HG02642 (cell line): Measurements from ENCODE around the gene LRRC10B.

Source experiments
- ATAC-seq: cut with Tn5 transposase; IDR thresholded peaks from one replicate; pipeline ENCODE4 v1.9.1; 2021; ENCODE audit warnings: mild to moderate bottlenecking; ENCODE audit not compliant: unreplicated experiment, poor library complexity

LRRC10B gene

DNA sequence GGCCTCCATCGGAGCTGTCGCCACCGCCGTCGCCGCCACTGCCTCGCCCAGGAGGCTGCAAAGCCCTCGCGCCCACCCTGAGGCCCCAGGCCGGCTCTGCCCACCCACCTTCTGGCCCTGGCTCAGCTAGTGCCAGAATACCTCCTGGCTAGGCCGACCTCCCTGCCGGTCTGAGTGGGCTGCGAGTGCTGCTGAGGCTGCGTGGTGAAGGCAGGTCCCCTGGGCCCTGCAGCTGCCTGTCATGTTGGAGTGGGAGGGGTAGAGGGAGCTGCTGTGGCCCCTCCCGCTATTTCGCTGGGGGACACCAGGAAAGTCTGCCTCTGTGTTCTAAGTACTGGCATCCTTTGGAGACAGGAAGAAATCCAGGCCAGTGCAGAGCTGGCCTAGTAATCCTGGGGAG lies 34.2 kb downstream of the LRRC10B start:
- ATAC-seq: no peak

DNA sequence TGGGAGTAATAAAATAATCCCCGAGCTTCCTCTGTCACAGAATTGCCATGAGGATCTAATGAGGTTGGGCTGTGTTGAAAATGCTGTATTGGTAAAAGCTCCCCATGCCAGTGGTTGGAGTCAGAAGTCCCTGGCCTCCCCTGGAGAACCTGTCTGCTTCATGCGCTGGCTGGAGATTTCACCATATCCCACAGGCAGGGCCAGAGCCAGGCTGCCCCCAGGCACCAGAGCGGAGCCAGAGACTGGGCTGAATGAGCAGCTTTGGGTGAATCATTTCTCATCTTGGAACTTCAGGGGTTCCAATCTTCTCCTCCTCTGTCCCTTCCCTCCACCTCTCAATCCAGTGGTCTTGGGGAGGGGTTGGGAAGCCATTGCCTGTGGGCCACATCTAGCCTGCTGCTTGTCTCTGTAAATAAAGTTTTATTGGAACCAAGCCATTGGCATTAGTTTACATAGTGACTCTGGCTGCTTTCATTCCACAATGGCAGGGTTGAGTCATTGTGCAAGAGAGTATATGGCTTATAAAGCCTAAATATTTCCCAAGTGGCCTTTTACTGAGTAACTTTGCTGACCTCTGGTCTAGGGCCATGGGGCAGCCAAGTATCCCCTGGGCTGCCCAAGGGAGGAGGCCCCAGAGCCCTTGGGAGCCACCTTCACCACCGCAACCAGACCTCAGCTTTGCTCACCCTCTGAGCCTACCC lies 35.2 kb downstream of the LRRC10B start:
- ATAC-seq: no peak

DNA sequence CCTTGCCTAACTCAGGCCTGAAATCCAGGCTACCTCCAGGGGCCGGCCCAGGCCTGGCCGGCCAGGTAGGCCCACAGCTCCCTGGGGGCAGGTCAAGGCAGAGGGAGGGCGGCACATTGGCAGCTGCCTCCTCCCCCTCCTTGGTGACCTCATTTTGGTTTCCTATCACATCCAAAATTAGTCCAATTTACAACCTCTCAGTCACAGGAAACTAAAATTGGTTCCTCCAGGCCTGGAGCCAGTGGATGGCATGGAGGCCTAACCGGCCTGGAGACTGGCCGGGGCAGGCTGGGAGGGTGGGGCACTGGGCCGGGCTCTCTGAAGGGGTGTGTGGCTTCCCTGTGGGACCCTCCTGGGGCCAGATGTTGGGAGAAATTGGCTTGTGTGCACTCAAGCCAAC lies 35.9 kb downstream of the LRRC10B start:
- ATAC-seq: no peak

DNA sequence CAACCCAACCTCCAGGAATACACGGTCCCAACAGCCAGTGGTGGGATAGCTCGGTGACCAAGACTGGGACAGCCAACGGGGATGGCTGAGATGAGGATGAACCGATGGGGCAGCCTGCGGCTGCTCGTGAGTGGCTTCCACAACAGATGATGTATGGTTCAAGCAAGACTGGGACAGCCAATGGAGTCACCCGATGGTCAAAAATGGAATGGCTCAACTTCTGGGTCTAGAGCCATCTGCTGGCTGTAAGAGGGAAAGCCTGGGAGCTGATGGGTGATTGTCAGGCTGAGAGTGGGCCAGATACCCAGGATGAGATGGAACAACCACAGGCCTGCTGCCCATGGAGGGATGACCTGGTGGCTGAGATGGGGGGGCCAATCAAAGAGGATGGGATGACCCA lies 36.8 kb downstream of the LRRC10B start:
- no peak for ATAC-seq

DNA sequence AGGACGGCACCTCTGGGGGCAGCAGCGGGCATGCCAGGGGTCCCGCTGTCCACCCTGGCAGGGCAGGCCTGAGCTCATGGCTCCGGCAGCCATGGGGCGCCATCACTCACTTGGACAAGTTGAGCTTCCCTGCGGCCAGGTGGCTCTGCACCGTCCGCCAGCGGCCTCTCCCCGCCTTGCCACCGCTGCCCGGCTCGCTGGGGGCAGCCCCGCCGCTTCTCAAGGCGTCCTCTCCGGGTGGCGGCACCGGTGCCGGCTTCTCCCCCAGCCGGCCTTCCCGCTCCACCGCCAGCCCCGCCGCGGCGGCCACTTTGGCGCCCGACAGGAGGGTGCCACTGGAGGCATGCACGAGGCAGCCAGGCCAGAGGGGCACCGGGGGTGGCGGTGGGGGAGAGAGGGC lies 37.4 kb downstream of the LRRC10B start:
- ATAC-seq: no peak

DNA sequence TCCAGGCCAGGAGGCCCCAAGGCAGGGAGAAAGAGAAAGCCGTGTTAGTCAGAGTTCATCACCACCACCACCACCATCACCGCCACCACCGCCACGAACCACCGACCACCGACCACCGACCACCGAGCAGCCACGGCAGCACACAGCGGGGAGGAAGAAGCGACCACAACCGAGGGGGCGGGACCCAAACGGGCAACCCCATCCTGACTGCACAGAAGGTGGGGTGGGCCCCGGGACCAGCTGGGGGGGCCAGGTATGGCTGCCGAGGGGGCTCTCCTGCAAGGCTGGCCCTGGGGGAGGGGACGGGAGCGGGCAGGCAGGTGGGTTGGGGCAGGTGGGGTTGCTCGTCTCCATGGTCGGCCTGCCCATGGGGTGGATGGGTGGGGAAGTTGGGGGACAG lies 38.1 kb downstream of the LRRC10B start:
- no peak for ATAC-seq

DNA sequence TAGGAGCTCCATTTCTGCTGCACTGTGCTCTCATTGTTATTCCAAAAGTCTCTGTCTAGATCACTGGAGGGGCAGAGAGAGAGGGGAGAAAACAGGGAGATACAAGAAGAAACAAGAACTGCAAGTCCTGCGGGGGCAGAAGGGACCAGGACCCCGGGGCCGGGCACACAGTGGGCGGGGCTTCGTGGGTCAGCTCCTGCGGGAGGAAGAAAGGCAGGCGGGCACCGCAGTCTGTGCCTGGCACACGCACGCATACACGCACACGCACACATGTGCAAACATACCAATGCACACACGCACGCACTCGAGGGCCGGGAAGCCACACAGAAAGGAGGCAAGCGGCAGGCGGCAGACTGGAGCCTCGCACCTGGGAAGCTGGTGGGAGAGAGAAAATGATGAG lies 38.7 kb downstream of the LRRC10B start:
- no peak for ATAC-seq

DNA sequence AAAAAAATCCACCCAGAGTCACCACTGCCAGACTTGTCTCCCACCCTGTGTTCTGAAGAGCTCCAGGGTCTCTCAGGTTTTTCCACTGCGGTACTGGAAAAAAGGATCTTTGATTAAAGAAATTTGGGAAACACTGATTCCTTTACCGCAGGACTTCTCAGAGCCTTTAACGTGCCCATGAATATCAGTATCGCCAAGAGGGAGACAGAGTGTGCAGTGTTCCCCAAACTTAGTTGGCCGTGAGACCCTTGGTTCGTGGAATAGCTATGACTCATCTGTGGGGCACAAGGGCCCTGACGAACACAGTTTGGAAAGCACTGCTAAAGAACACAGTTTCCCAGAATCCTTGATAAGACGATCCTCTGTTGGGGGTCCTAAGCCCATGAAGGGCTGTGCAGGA lies 40.6 kb downstream of the LRRC10B start:
- ATAC-seq: no peak

DNA sequence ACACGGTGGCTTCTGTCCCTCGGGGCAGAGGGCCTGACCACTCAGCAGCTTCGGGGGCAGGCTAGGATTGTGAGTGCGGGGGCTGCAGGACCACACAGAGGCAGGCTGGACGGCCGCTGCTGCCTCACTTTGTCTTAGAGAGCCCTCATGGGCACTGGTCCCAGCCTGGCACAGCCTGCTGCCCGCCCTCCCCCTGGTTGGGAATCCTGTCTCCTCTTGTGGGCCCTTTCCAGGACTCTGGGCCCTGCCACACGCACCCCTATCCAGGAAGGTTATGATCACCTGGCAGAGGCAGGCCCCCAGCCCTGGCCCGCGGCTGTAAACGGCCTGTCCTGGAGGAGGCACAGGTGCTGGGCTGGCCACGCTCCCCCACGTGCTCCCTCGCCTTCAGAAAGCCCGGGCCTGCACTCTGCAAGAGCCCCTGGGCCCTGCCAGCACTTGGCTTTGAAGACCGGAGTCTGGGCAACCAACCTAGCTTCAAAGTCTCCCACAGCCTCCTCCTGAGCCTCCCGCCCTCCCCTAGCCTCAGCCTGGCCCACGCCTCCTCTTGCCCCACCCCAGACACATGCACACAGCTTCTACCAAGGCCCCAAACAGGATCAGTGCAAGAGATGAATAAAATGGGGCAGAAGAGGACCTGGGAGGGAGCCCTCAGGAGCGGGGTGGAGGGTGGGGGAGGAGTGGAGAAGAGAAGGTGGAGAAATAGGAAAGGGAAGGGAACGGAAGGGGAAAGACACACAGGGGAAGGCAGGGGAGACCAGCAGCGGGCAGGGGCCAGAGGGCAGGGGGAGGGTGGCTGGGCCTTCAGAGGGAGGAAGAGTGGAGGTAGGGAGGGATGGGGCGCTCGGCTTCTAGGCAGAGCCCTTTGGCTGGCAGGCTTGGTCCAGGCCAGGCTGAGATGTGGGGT lies 41.4 kb downstream of the LRRC10B start:
- ATAC-seq: no peak

DNA sequence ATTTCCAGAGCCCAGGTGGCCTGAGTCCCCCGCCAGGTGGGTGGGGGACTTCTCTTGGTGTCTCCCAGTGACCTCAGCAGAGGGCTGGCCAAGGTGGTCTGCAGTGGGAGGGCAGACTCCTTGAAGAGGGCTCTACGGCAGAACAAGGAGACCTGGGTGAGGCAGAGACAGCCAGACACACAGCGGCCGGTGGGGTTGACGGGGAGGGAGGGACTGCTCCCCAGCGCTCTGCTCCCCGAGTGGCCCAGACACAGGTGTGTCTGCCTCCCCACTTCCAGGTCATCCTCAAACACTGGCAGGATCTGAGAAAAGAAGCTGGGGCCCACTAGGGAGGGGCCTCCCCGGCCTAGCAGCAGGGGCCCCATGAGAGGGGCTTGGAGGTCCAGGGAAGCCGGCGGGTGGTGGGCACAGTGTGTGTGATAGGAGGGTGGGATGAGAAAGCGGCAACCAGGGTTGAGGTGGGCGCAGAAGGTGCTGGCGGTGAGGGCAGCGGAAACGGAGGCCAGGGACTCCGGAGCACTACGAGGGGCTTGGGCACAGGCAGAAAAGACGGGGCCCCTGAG lies 42.2 kb downstream of the LRRC10B start:
- ATAC-seq: no peak

DNA sequence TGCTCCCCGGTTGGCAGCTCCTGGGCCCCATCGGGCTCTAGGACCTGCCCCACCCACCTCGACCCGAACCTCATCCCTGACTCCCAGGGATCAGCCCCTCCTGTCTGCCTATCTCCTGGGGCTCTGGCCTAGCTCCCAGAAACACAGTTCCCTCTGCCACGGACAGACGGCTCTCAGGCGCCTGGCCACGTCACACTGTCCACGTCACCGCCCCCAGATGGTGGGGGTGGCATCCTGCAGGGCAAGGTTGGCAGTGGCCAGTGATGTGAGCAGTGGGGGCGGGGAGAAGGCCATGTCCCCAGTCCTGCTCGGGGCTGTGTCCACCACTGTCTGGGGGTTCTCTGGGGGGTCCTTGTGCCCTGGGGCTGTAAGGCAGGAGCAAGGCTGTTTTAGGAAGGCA lies 43.1 kb downstream of the LRRC10B start:
- no peak for ATAC-seq

DNA sequence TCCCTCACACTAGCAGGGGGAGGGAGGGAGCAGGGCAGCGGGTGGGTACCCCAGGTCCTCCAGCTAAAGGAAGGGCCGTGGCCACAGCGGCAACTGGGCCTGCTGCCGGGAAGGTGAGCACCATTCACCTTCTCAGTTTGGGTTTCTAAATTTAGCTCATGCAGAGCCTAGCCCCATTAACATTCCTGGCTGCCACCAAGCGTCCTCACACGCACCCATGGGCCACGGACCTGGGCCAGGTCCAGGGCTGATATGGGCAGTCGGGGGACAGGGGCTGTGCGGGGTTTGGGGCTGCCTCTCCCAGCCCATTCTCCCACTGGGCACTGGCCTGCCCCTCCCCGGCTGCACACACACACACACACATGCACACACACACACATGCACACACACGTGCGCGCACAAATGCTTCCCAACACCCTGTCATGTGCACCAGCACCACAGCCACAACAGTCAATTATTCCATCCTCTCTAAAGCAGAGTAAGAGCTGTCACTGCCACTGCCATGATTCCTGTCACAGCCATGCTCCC lies 43.6 kb downstream of the LRRC10B start:
- no peak for ATAC-seq

DNA sequence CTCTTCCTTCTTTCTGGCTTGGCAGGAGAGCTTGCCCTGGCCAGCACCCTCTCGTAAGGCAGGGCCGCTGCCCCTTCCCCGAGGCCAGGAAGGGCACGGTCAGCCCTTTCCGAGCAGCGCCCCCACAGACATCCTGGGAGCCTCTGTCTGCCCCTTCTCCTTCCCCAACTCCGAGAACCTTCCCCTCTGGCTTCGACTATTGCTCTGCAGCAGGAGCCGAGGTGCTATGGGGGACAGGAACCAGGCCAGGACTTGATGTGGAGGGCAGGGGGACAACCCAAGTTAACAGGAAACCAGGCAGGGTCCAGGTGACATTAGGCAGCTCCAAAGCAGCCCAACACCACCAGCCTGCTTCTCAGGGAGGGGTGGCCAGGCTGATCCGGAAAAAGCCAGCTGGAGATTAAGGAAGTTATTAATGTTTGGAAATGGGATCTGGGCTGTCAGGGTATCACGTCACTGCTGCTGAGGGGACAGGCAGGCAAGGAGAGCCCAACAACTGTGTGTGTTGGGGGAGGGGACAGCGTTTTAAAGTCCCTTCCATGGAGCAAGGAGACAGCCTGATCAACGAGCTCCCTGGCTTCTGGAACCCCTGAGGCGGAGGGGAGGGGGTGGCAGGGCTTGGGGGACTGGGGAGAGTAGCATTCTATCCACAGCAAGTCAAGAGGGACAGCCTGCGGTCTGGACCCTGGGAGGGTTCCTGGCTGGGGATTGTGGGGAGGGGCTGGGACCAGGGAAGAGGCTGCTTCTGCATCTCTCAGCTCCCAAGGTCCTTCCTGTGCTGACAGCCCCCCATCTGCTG lies 45.0 kb downstream of the LRRC10B start:
- ATAC-seq: no peak

DNA sequence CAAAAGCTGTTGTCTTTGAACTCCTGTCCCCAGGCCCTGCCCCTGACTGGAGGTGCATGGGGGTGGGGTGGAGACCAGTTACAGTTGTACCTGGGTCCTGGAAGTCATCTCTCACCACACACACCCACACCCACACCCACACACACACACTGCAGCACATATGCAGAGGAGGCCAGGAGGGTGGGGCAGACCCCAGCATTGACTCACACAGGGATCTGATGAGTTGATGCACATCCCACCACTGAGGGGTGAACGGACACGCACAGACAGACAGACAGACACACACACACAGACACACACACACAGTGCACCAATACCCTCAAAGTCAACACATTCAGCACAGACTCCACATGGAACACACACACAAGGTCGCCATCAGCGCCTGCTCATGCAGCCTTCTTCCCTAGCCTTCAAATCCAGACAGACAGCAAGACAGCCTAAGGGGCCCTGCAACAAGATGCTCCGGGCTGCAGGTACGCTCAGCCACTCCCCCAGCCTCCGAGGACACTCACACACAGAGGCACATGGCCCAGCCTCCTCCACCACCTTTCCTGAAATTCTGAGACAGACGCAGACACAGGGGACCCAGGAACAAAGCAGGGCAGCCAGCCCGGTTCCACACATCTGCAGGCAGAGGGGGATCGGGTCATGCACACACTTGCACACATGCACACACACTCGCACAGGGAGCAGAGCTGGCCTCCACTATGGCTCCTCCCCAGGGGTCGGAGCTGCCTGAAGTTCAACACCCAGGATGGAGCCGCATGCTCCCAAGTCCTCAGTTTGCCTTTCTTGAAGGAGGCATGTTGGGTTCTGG lies 45.8 kb downstream of the LRRC10B start:
- no peak for ATAC-seq

DNA sequence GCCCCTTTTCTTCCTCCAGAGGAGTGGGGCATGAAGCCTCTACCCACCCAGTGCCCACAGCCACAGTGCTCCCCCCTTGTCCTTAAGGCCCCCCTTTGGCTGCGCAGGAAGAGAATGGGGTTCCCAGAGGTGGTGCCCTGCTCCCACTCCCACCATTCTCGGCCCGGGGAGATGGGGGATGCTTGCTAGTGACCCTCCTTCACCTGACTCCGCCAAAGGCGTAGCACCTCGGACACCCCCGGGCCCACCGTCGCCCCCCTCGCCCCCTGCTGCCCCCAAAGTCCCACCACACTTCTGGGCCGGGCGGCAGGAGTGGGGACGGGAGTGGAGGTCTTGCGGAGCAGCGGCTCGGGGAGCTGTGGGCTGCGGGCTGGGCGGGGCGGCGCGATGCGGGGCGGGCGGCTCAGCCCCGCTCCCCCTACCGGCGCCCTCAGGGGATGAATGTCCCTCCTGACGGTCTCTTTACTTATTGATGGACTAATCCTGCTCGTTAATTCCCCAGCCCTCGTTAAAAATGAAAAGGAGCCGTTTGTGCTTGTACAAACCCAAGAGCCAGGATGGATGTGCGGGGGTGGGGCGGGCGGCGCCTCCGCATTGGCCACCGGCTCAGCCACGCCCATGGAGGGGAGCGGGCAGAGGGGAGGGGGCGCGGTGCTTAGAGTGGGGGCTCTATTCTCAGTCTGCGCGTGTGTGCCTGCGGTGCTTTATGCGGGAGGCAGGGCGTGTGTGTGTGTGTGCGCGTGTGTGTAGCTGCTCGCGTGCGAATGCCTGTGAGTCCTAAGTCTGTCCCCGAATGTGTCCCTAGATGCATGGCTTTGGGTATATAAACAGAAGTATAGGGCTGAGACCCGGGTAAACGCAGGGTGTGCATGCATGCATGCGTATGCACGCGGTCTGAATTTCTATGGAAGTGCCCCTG lies 46.8 kb downstream of the LRRC10B start:
- ATAC-seq: no peak

DNA sequence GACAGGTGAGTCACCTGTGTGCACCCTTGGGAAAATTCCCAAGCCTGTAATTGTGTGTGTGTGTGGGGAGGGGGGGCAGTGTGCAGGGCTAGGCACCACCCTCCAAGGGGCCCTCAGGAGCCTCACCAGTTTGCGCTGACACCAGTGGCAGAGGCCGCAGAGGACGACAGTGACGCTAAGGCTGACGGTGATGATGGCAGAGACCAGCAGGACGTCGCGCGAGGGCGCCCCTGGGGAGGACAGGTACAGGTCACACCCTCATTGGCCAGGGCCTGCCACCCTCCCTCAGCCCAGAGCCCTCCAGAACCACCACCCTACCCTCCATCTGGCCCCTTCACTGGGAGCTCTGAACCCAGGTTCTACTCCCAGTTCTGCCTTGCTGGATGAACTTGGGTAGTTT lies 47.4 kb downstream of the LRRC10B start:
- no peak for ATAC-seq

DNA sequence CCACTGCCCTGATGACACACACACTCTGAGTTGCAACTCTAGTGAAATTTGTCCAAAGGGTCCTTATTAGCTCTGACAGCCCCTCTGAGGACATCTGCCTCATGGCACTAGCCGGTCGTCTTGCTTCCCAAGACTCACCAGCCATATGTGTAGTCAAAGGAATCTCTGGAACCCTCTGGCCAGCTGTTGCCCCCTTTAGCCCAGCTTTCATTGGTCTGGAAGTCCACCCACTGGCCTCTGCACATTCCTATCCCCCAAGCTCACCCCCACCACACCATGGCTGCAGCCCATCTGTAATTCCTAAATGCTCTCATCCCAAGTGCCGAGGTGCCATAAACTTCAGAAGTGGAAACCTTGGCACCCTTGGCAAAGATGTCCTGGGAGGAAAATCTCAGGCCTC lies 48.1 kb downstream of the LRRC10B start:
- ATAC-seq: no peak
